HG03196 (cell line): ENCODE data around the gene SRRD.
A peak's percentile ranks its signal among the peaks of the same experiment; 100 is the strongest.
"Not testable (repeated sequence)": the region's sequence is repeated elsewhere in the genome, so short reads cannot be mapped to it uniquely, and the experiment has no call there.

Experiments
- ATAC-seq: cut with Tn5 transposase; IDR thresholded peaks from one replicate; pipeline ENCODE4 v1.9.1; 2021; ENCODE audit not compliant: unreplicated experiment

Gene SRRD, protein sequence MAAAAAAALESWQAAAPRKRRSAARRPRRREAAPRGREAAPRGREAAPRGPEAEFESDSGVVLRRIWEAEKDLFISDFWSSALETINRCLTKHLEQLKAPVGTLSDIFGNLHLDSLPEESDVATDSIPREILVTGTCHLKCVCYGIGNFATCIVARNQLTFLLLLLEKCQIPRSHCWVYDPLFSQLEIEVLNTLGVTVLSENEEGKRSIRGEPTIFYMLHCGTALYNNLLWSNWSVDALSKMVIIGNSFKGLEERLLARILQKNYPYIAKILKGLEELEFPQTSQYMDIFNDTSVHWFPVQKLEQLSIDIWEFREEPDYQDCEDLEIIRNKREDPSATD

DNA sequence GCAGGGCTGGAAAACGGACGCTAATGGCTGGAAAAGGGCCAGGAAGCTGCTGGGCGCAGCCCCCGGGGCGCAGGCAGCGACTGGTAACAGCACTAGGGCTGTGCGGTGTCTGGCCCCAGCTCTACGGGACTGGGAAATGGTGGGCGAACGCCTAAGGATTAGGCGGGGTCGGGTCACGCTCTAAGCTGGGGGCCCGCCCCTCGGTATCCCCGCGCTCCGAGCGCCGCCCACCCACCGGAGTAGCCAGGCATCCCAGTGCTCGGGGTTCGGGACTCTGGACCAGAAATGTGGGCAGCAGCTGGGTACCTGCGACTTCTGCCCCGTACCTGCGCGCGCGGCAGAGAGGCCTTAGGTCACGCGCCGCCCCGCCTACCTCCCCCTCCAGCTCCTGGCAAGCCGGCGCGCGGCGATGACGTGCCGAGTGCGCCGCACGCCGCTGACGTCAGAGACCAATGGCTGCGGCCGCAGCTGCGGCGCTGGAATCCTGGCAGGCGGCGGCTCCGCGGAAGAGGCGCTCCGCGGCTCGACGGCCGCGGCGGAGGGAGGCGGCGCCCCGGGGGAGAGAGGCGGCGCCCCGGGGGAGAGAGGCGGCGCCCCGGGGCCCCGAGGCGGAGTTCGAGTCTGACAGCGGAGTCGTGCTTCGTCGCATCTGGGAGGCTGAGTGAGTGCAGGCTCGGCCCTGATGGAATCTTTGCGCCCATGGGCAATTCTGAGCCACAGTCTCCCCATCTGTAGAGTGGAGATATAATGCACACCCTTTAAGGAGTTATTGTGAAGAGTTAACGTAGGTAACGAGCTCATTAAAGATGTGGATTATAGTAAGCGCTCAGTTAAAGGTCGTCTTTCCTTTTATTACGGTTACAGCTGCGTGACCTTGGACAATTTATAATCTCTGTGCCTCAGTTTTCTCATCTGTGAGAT is at the start of gene SRRD, which contains the start of gene HPS4:
TSS of gene SRRD (plus strand) at position 439 of the 921 bp plus-strand sequence. CDS start at position 453, 14 bp downstream.
TSS of gene HPS4 (minus strand) at position 345 of the 921 bp plus-strand sequence. CDS start 2,021 bp downstream, outside the sequence.
- ATAC-seq: peak; percentile 71

DNA sequence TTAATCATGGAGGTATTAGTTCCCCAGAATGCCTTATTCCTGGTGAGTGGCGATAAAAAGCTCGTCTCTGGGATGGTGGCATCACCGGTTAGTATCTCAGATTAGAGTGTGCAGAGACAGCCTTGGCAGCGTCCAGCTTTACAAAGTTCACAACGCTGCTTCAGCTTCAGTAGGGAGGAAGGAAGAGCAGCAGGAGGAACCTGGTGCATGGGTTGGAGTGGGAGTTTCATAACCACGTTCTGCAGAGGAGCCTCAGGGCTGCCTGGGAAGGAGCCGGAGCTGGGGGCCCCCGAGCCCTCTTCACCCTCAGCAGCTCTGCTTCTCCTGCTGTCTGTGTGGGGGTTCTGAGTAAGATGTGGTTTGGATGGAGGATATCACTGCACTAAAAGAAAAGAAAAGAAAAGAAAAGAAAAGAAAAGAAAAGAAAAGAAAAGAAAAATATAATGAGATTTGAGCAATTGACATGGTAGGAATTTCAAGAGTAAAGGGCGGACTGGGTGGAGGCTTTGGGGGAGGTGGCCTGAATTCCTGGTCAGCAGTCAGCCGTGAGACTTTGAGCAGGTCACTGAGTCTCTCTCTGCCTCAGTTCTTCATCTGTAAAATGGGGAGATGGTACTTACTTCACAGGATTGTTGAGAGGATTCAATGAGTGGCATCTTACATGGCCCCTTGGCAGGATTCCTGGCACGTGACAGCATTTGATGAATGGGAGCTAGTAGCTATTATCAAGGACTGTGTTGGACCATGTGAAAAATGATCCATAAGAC is 48.2 kb upstream of the SRRD start:
- no peak for ATAC-seq

DNA sequence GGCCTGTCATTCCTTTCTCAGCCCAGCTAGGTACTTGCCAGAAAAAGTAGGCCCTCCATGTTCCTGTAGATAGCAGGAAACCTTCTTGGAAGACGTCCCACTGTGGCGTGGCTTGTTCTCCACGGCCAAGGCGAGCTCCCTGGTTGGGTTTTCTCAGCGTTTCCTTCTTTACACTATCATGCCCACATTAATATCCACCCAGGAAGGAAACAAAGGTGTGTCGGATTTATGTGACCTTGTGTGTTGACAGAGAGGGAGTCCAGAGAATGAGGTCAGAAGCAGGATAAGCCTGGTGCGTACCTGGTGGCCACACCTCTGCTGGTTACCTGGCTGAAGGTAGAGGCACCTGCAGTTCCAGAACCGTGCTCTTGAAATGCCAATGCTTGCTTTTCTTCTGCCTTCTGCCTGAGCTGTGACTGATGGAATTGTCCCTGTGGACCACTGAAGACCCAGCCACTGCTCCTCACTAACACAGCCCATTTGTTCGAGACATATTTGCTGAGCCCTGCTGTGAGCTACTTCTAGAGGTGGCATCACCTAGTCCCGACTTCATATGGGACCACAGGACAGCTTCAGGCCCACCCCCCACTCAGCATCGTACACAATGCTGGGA is 46.7 kb upstream of the SRRD start:
- no peak for ATAC-seq

DNA sequence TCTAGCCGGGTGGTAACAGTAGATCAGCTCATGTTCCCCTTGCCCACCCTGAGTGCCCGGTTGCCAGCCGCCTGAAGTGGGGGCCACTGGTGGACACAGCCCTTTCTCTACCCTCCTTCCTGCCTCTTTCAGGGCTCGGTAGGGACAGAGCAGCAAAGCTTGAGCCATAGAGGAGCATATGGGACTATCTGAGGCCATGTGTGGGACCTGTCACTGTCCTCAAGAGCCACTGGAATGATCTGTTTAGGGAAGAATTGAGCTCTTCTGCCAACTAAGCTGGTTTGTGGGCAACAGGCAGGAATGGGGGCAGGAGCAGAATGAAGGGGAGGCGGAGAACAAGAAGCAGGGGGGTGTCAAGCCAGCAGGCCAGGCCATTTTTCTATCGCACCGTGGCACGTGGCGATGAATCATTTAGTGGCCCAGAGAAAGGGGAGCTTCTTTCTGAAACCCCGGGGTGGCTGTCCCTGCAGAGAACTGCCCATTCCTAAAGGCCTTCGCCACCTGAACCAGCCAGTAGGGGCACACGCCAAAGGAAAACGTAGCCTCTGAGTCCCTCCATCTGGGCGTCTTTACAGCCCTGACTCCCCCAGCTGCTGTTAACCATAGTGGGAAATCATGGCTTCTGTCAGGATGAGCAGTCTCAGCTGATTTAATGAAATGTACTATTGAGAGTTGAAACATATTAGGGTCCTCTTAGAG is 45.8 kb upstream of the SRRD start:
- ATAC-seq: no peak

DNA sequence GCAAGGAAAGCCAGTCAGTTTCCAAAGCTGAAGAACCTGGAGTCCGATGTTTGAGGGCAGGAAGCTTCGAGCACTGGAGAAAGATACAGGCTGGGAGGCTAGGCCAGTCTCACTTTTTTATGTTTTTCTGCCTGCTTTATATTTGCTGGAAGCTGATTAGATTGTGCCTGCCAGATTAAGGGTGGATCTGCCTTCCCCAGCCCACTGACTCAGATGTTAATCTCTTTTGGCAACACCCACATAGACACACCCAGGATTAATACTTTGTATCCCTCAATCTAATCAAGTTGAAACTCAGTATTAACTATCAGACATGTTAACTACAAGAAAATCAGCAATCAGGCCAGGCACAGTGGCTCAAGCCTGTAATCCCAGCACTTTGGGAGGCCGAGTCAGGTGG is 44.9 kb upstream of the SRRD start:
- not testable (repeated sequence) for ATAC-seq

DNA sequence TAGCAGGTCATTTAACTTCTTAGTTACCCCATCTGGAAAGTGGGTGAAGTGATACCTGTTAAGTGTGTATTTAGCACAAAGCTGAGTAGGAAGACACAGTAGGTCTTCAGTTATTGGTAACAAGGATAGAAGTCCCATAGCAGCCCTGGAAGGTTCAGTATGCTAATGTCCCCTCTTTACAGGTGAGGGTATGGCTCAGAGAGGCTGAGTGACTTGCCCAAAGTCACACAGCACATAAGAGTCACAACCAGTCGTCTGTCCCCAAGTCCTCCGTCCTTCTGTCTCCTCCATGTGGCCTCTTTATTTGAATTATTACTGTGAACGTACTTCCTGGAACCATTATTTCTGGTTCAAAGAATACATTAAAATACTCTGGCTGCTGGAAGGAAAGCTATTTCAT is 44.1 kb upstream of the SRRD start:
- ATAC-seq: no peak

DNA sequence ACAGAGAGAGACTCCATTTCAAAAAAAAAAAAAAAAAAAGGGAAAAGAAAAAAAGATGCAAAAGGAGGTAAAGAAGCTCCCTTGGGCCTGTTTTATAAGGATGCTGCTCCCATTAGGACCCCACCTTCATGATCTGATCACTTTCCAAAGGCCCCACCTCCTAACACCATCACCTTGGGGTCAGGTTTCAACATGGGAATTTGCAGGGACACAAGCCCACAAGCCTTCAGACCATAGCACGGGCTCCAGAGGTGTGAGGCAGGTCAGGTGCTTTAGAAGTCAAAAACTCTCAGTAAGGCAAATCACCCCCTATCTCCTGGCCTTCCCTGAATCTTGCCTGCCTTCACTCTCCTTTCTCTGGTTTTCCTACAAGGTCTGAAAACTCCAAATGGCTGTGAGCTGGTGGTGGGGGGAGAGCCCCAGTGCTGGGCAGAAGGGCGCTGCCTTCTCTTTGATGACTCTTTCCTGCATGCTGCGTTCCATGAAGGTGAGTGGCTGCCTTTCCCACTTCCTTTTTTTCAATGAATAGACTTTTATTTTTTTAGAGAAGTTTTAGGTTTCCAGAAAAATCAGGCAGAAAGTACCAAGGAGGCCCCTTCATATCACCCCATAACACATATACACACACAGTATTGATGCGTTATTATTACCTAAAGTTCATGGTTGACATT is 41.5 kb upstream of the SRRD start:
- ATAC-seq: no peak

DNA sequence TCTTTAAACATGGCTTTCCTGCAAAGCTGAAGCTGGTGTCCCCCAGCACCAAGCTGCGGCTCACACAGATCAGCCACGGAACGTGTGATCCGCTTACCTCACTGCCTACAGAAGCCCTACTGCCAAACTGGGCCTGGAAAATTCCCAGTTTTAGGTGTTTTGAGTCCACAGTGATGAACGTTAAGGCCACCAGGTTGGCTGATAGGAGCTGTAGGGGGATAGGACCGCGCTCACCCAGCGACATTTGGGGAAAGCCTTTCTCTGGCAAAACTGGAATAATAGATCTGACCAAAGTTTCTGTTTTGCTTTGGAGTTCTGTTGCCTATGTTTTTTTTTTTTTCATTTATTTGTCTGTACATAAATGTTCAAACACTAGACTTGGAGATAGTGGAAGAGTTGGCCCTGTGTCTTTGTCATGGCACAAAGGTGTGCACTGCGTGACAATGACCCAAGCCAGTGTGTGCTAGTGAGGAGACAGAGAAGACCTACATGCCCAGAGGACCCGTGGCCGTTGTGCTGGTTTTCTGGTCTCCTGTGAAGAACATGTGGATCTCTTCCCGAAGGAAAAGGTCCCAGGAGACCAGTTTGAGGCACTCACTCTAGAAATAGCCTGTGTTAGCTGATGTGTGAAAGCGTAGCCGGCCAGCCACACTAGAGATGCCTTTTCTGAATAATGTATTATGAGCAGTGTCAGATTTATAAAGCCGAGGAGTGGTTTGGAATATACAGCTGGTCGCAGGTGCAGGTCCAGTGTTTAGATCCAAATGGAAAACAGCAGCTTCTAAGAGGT is 39.6 kb upstream of the SRRD start:
- no peak for ATAC-seq

DNA sequence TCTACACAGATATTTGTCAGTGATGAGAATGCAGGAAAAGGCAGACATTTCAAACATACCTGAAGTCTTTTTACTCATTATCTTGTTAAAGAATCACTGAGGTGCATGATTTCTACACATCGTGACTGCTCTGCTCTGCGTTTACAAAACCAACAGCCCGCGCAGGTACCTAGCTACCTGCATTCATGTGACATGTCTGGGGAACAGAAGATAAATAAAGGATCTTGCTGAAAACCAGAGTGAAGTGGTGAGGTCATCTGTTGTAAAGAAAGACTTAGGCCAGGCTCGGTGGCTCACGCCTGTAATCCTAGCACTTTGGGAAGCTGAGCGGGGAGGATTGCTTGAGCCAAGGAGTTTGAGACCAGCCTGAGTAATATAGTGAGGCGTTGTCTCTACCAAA is 38.9 kb upstream of the SRRD start:
- ATAC-seq: no peak

DNA sequence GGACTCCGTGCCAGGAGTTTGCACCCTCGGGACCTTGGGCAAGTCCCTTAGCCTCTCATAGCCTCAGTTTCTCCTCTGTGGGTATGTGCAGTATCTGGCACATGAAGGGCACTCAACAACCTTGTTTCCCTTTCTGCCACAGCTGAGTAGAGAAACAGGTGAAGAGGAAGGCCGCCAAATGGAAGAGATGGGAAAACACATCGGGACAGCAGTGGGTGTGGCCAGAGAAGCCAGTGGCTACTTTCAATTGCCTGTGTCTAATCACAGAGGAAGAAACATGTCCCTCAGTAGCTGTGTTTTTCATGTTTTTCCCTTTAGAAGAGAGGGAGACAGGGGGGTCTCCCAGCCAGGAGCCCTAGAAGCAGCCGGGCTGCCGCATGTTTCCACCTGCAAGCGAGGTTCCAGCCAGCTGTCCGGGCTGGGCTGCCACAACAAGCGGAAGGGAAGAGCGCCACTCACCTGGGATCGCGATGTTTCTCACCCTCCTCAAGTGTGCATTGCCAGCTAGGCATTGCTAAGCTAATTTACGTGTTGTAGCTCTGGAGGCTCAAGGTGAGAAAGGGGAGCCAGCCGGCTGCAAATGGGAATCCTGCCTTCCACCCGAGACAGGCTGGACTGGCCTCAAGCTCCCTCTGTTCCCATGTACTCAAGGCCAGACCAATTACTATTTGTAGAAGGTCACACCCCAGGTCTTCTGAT is 38.0 kb upstream of the SRRD start:
- ATAC-seq: no peak

DNA sequence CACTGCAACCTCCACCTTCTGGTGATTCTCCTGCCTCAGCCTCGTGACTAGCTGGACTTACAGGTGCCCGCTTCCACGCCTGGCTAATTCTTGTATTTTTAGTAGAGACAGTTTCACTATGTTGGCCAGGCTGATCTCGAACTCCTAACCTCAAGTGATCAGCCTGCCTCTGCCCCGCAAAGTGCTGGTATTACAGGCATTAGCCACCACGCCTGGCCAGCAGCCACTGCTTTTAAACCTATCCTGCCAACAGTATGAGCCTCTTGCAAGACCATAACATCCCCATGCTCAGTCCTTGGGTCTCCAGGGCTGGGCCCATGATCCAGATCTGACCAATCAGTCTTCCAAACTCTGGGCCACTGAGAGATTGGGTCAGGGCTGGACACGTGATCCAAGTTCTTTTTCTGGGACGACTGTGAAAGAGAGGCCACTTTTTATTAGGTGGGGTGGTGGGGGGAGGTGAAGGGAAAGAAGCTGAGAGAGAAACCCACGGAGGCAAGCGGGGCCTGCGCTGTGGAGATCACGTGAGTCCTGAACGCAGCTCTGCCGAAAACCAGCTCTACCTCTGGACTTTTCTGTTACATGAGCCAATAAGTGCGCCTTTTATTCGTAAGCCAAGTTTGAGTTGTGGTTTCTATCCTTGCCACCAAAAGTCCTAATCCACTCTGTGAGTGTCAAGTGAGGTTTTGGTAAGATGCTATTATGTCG is 36.7 kb upstream of the SRRD start:
- no peak for ATAC-seq

DNA sequence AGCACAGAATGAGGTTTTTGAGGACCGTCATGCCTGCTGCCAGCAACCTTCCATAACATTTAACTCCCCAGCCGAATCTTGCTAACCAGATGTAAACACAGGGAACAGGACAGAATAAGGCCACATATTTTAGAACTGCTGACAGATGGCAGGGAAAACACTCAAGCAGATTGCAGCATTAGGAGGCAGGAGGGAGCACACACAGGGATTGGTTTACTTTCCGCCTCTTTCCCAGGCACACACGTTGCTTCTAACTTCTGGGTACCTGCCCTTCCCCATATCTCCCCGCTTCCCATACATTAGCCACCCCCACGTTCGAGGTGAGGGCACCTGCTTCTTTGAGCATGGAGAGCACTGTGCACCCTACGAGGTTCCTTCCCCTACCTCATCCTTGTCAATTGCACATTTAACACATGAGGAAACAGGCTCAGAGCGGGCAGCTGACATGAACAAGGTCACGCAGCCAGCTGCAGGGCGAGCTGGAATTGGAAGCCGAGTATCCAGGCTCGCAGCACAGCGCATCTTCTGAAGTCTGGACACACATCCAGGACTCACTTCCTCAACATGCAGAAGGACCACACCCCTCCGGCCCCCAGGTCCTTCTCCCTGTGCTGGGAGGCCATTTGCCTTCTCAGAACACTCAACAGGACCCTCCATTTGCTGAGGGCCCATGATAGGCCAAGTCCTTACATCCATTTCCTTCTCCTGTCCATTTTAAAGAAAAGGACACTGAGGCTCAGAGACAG is 35.9 kb upstream of the SRRD start:
- no peak for ATAC-seq

DNA sequence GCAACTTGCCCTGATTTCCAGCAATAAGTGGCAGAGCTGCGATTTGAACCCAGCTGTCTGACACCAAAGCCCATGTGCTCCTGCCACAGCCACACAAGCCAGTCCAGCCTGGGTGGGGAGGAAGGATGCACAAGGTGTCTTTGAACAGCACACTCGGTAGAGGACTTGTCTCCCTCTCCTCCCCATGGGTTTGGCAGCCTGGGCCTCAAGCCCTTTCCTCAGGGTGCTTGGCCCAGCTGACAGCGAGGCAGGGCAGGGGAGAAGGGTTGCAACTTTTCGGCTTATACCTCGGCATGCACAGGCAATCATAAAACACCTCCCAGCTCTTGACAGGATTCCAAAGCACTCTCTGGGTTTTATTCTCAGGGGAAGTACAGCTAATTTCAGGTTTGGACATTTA is 35.3 kb upstream of the SRRD start:
- ATAC-seq: no peak

DNA sequence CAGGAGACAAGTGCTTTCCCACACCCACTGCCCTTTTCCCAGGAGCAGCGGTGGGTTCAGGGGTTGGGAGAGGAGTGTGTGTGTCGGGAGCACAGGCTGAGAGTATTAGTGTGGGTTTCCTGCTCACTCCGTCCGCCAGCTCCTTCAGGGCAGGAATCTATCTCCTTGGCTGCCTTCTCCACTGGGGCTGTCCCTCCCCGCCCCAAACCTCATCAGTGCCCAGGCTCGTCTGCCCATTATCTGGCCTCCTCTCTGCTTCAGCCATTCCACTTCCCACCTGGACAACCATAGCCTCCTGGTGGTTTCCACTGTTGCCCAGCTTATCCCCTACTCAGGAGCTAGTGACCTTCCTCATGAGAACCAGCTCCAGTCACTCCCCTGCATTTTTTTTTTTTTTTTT is 34.7 kb upstream of the SRRD start:
- ATAC-seq: no peak

DNA sequence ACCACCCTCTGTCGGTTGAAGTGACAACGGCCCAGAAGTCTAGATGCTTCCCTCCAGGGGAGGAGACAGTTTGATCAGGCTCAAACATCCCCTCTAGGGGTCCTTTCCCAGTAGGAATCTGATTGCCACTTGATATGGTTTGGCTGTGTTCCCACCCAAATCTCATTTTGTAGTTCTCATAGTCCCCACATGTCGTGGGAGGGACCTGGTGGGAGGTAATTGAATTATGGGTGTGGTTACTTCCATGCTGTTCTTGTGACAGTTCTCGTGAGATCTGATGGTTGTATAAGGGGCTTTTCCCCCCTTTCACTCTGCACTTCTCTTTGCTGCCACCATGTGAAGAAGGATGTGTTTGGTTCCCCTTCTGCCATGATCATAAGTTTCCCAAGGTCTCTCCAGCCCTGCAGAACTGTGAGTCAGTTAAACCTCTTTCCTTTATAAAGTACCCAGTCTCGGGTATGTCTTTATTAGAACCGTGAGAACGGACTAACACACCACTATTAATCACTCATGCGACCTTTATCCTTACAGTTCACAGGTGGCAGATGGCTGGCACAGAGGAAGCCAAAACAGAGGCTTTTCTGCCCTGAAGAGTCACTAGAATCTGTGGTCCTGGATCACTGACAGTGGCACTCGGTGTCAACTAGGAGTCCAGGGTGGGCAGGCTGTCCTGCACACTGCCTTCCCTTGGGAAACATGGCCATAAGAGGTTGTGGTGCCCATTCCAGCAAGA is 33.1 kb upstream of the SRRD start:
- no peak for ATAC-seq
